Subcutaneous abdominal adipose tissue (tissue), 5 donors: ENCODE results near the gene ADD1.

Experiments used
- H3K27ac ChIP-seq: one replicate; pipeline ENCODE4 v1.7.0; 2013; ENCODE audit warnings: low read depth, mild to moderate bottlenecking, inconsistent platforms, low read length, moderate library complexity
- H3K27me3 ChIP-seq, 5 donors: one replicate each; pipeline ENCODE4 v1.7.0; 2013; ENCODE audit warnings: low read length in 5 of 5, inconsistent platforms in 1 of 5; ENCODE audit not compliant: control insufficient read depth in 5 of 5, insufficient read depth in 4 of 5
- H3K36me3 ChIP-seq, 5 donors: one replicate each; pipeline ENCODE4 v1.7.0; 2013; ENCODE audit warnings: low read length in 5 of 5; ENCODE audit not compliant: control insufficient read depth in 5 of 5, insufficient read depth in 5 of 5
- H3K4me1 ChIP-seq, 5 donors: one replicate each; pipeline ENCODE4 v1.7.0; 2013; ENCODE audit warnings: low read length in 5 of 5, mild to moderate bottlenecking in 3 of 5, moderate library complexity in 1 of 5; ENCODE audit not compliant: control insufficient read depth in 5 of 5, insufficient read depth in 5 of 5
- H3K4me3 ChIP-seq, 5 donors: one replicate each; pipeline ENCODE4 v1.7.0; 2013; ENCODE audit warnings: low read length in 5 of 5, low read depth in 1 of 5
- H3K9ac ChIP-seq, 5 donors: one replicate each; pipeline ENCODE4 v1.7.0; 2013; ENCODE audit warnings: low read length in 5 of 5, mild to moderate bottlenecking in 4 of 5, moderate library complexity in 3 of 5
- H3K9me3 ChIP-seq, 5 donors: one replicate each; pipeline ENCODE4 v1.7.0; 2013; ENCODE audit warnings: low read length in 5 of 5; ENCODE audit not compliant: control insufficient read depth in 5 of 5
- donor health status: healthy.
- donor health status: healthy.
- donor health status: healthy.
- donor health status: healthy.
- donor health status: healthy.

Gene ADD1, protein sequence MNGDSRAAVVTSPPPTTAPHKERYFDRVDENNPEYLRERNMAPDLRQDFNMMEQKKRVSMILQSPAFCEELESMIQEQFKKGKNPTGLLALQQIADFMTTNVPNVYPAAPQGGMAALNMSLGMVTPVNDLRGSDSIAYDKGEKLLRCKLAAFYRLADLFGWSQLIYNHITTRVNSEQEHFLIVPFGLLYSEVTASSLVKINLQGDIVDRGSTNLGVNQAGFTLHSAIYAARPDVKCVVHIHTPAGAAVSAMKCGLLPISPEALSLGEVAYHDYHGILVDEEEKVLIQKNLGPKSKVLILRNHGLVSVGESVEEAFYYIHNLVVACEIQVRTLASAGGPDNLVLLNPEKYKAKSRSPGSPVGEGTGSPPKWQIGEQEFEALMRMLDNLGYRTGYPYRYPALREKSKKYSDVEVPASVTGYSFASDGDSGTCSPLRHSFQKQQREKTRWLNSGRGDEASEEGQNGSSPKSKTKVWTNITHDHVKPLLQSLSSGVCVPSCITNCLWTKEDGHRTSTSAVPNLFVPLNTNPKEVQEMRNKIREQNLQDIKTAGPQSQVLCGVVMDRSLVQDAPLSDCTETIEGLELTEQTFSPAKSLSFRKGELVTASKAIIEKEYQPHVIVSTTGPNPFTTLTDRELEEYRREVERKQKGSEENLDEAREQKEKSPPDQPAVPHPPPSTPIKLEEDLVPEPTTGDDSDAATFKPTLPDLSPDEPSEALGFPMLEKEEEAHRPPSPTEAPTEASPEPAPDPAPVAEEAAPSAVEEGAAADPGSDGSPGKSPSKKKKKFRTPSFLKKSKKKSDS

DNA sequence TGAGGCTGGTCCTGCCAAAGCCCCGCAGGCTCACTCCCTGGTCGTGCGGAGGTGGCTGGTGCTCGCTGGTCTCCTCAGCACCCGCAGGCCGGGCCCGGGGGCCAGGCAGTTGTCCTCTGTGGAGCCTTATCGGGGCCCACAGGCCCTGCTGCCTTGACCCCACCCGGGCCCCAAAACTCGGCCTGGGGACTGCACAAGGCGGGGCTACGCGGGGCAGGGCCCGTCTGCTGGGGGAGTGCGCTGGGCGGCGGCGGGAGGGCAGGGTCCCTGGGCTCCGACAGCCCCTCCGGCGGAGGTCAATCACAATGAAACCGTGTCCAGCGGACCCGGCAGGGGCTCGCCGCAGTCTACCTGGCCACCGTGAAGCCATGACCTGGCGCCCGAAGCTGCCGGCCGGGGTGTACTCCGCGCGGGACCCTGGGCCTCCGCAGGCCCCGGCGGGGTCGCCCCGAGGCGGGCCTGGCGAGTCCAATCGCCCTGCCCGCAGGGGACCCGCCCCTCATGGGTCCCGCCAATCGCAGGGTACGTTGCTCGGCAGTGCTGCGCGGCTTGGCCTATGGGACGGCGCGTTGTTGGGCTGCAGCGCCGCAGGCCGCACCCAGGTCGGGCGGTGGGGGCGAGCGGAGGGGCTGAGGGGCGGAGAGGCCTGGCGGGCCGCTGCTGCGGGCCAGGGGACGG is at the start of gene ADD1:
Gene ADD1 (plus strand): TSS at position 582 of the 678 bp plus-strand sequence. CDS start 32,072 bp downstream, outside the sequence.
- Histone ChIP-seq H3K4me3 (peak within 1 kb of the TSS; percentile 86 to 92 (median 89)), H3K9me3 (no peaks in the 10 kb centered on the region), H3K27ac (peak within 1 kb of the TSS; percentile 91), H3K27me3 (no peaks in the 10 kb centered on the region), H3K9ac (peak within 1 kb of the TSS; percentile 89 to 98 (median 96)), H3K4me1 (peaks cover 3 to 41% (median 31%) of the 10 kb centered on the region in 5 donors), H3K36me3 (no peaks in the 10 kb centered on the region)

DNA sequence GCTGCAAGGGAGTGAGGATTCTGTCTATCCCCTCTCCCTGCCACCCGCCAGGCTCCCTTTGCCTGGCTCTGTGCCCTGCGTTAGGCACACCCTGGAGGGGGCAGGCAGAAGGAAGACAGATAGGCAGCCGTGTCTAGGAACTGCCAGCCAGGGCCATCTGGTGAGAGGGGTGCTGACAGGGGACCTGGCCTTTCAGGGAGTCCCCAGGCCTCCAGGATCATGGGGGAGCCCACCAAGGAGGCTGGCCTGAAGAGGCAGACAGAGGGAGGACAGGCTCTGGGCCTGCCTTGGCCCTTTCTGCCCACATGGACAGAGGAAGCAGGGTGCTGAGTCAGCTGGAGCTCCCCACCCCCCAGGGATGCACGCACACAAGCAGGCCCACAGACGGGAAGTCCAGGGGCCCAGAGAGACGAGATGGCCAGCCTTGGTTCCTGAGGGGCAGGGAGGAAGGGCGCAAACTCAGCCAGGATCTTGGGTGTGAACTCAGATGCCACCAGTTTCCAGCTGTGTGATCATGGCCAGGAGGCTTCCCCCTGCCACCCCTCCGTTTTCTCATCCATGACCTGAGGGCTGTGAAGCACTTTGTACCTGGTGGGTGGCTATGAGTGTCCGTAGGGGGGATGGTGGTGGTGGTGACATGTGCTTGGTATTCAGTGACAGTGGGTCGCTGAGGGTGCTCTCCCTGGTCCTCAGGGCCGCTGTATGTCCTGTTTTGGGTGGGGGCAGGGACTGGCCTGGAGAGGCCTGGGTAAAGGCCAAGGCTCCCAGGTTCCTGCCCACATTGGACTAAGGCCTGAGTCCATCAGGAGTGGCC is 49.0 kb upstream of the ADD1 start:
- no peaks in the 10 kb centered on the region for H3K9me3 ChIP-seq
- H3K27ac ChIP-seq, result peak overlapping the region; percentile 74
- H3K9ac ChIP-seq, result peak overlapping the region in 4 of 5 donors; percentile 68 to 79 (median 76)
- peak overlapping the region; percentile 67 to 79 (median 71) for H3K4me3 ChIP-seq
- H3K36me3 ChIP-seq, result peaks cover 0 to 5% (median 0%) of the 10 kb centered on the region in 5 donors
- no peaks in the 10 kb centered on the region for H3K27me3 ChIP-seq
- H3K4me1 ChIP-seq, result peaks cover 26 to 86% (median 80%) of the 10 kb centered on the region in 5 donors

DNA sequence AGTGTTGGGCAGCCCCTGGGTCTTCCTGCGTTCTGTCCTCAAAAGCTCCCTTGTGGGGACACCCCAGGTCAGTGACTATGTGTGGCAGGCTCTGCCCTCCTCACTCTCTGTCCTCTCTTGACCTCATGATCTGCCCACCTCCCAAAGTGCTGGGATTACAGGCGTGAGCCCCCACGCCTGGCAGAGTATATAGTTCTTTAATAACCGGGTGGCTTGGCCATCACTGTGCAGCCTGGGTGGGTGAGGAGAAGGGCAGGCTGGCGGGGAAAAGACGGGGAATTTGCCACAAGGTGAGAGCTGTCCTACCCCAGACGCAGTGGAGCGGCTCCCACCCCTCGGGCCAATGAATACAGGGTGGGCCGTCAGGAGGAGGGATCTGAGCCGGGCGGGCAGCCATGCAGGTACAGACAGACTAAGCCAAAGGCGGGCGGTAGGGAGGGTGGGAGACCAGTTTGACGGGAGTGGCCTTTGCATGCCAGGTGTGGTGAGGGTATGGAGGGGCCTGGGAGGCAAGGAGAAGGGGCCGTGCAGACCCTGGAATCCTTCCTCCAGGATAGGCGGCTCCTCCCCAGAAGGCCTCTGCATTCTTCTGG is 48.2 kb upstream of the ADD1 start:
- H3K9ac ChIP-seq, result peak overlapping the region in 2 of 5 donors; percentile 77 to 79
- no peaks in the 10 kb centered on the region for H3K27me3 ChIP-seq
- H3K9me3 ChIP-seq, result no peaks in the 10 kb centered on the region
- peaks cover 26 to 93% (median 87%) of the 10 kb centered on the region in 5 donors for H3K4me1 ChIP-seq
- H3K27ac ChIP-seq, result peak overlapping the region; percentile 74
- peaks cover 0 to 5% (median 0%) of the 10 kb centered on the region in 5 donors for H3K36me3 ChIP-seq
- peak overlapping the region in 2 of 5 donors; percentile 77 to 79 for H3K4me3 ChIP-seq

DNA sequence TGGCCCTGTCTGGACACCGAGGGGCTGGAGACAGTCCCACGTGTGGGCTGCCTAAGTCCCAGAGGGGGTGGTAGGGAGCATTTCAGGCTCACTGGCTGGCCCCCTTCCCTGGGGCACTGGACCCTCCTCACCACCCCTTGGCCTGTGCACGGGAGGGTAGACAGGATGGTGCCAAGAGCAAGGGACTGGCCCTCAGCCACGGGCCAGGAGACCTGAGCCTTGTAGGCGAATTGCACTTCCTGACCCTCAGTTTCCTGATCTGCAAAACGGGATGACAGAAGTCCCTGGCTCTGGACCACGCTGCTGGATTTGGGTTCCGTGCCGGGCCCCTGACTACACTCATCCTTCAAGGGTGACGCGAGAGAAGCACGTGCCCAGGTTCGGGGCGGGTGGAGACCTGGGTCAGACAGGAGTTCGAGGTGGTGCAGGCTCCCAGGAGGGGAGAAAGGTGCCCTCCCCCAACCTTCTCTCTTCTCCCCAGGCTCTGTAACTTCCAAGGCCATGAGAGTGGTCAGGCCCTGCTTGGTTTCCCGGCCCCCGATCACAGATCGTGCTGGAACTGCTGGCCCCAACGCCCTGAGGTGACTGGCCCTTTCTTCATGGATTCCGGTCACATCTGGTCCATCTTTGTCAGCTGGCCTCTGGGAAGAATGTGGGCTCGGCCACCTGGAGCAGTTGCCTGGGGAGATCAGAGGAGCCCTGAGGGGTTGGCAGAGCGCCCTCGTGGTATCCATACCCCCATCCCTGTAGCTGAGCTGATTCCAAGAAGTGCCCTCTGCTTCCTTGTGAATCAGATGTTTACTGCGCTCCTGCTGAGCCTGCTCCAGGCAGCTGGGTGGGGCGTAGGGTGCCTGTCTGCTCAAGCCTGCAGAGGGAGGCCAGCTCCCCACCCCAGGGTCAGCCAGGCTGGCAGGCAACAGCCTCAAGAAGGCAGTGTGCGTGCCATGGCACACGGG is 47.5 kb upstream of the ADD1 start:
- H3K4me3 ChIP-seq, result peak overlapping the region in 1 of 5 donors; percentile 77

DNA sequence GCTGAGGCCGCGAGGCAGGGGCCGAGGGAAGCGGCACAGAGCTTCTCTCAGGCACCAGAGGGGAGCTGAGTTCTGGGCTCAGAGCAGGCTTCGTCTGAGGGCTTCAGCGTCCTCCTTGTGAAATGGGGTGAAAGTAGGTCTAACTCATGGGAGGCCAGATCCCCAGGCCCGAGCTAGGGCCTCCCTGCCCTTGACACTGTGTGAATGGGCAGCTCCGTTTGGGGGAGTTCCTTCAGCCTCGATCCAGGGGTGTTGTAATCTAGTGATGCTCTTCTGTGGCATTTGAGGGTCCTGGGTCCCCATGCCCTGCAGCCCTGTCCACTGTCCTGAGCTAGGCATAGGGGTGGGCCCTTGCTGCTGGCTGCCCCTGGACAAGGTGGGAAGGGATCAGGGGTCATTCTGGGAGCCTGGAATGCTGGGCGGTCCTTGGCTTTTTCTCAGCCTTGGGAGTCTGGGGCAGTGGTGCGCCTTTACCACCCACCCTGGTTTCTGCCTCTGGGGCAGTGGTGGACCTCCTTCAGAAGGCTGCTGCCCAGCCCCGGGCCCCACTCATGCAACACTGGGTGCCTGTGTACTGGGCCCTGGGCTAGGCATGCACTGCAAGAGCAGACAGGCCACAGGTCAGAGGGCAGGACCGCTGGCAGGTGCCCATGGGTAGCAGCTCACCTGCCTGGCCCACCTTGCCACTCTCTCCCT is 46.6 kb upstream of the ADD1 start:
- peaks cover 32 to 96% (median 92%) of the 10 kb centered on the region in 5 donors for H3K4me1 ChIP-seq

More for the DNA sequence above, 47.5 kb upstream of the ADD1 start:
- Histone ChIP-seq H3K27me3 (no peaks in the 10 kb centered on the region), H3K36me3 (peaks cover 0 to 5% (median 0%) of the 10 kb centered on the region in 5 donors), H3K9me3 (no peaks in the 10 kb centered on the region), H3K27ac (peak overlapping the region; percentile 74), H3K9ac (peak overlapping the region in 1 of 5 donors; percentile 11), H3K4me1 (peaks cover 29 to 96% (median 93%) of the 10 kb centered on the region in 5 donors)

DNA sequence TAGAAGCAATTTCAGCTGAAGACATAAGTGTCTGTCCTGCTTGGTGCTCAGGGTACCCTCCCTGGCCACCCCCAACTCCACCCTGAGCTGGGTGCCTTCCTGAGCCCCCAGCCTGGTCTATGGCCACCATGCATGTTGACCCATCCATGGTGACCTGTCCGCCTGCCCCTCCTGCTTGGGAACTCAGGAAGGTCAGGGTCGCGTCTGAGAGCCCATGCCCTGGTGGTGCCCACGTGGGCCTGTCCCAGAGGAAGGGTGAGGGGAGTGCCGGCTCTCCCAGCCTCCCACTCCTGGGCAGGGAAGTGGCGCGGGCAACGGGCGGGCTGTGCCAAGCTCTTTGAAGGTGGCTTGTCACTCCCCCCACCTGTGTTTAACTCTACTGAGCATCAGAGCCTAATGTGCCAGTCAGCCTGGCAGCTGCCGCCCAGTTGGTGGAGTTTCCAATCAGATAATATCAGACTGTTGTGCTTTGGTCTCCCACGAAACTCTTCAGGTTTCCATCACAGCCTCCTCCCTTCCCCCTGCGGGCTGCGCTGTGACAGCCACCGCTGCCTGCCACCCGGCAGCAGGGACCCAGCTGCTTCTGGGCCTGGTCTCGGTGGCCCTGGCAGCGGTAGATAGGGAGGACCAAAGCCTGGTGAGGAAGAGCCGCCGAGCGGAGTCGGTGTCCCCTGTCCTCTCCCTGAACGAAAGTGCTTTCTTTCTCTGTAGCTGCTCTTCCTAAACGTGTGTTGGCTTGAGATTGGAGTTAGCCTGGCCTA is 45.9 kb upstream of the ADD1 start:
- H3K9me3 ChIP-seq, result no peaks in the 10 kb centered on the region
- peaks cover 0 to 5% (median 0%) of the 10 kb centered on the region in 5 donors for H3K36me3 ChIP-seq
- H3K4me3 ChIP-seq, result peak overlapping the region in 4 of 5 donors; percentile 10 to 48 (median 34)
- peak overlapping the region in 3 of 5 donors; percentile 42 to 70 (median 48) for H3K9ac ChIP-seq
- peaks cover 32 to 93% (median 89%) of the 10 kb centered on the region in 5 donors for H3K4me1 ChIP-seq
- peak overlapping the region; percentile 72 for H3K27ac ChIP-seq
- no peaks in the 10 kb centered on the region for H3K27me3 ChIP-seq

More for the DNA sequence above, 46.6 kb upstream of the ADD1 start:
- peak overlapping the region; percentile 74 for H3K27ac ChIP-seq
- peak overlapping the region in 1 of 5 donors; percentile 42 for H3K9ac ChIP-seq
- H3K36me3 ChIP-seq, result peaks cover 0 to 5% (median 0%) of the 10 kb centered on the region in 5 donors
- peak overlapping the region in 1 of 5 donors; percentile 46 for H3K4me3 ChIP-seq
- H3K9me3 ChIP-seq, result no peaks in the 10 kb centered on the region
- H3K27me3 ChIP-seq, result no peaks in the 10 kb centered on the region

DNA sequence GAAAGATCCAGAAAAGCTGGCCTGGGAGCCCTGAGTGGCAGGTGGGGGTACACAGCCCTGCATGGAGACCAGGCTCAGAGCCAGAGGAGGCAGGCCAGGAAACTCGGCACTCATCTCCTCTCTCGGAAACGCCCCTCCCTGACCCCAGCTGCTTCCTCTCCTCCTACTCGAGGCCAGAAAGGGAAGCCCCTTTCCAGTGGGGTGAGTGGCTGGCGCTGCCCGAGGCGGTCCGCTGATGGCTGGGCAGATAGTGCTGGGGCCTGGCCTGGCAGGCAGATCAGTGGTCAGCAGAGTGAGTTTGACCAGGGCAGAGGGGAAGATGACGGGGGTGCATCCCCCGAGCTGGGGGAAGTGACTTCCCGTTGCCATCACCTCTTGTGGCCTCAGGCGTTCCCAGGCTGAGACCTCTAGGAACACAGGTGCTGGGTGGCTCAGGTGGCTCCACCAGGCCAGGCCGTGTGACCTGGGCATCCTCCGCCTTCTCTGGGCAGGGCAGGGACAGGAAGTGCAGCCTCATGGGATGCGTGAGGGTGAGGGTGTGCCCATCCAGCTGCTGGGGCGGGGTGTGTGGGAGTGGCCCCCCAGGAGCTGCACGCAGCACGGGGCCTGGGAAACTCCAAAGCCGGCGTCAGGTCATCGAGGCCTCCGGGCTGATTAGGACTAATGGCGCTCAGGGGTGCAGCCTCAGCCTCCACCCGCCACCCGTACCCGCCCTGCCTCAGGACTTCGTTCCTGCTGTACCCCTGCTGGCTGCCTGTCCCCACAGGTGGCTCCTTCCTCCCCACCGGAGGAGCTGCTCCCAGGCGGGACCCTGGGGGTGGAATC is 45.0 kb upstream of the ADD1 start:
- Histone ChIP-seq H3K9me3 (no peaks in the 10 kb centered on the region), H3K27me3 (no peaks in the 10 kb centered on the region), H3K9ac (peak overlapping the region in 3 of 5 donors; percentile 26 to 70 (median 56)), H3K36me3 (peaks cover 0 to 5% (median 0%) of the 10 kb centered on the region in 5 donors), H3K27ac (peak overlapping the region; percentile 72), H3K4me1 (peaks cover 33 to 97% (median 94%) of the 10 kb centered on the region in 5 donors), H3K4me3 (peak overlapping the region; percentile 6 to 61 (median 38))
